NCI-H2171 treated with DMSO at 0.1 percent for 48 hours (cell line): ENCODE results near the gene MYH10.

Source experiments
- DNase-seq: peaks from one replicate; lab custom pipeline; 2025; lab: John Stamatoyannopoulos, UW

The MYH10 gene

GRCh38 chr17:8609910-8610309 lies 20.6 kb downstream of the MYH10 start:
- DNase-seq = no peak

GRCh38 chr17:8608001-8608400 lies 22.5 kb downstream of the MYH10 start:
- DNase-seq = no peak

- DNase-seq = peak; percentile 75
These were observed 24.1 kb downstream of the MYH10 start for GRCh38 chr17:8606401-8606800.

- DNase-seq = no peak
These were observed 27.8 kb downstream of the MYH10 start for GRCh38 chr17:8602679-8603078.

- DNase-seq = no peak
These were observed 31.0 kb downstream of the MYH10 start for GRCh38 chr17:8599351-8600011.

- no peak for DNase-seq
These were observed 31.6 kb downstream of the MYH10 start for GRCh38 chr17:8598913-8599312.

- no peak for DNase-seq
These were observed 36.7 kb downstream of the MYH10 start for GRCh38 chr17:8593830-8594229.

GRCh38 chr17:8593276-8593675 lies 37.2 kb downstream of the MYH10 start:
- DNase-seq = no peak

- DNase-seq = no peak
These were observed 41.5 kb downstream of the MYH10 start for GRCh38 chr17:8588877-8589554.

GRCh38 chr17:8586766-8587165 lies 43.8 kb downstream of the MYH10 start:
- no peak for DNase-seq

- DNase-seq = no peak
These were observed 44.6 kb downstream of the MYH10 start for GRCh38 chr17:8585911-8586310.

GRCh38 chr17:8583954-8584353 lies 46.6 kb downstream of the MYH10 start:
- DNase-seq = no peak

GRCh38 chr17:8580952-8581658 lies 49.4 kb downstream of the MYH10 start:
- peak; percentile 66 for DNase-seq

- no peak for DNase-seq
These were observed 52.7 kb downstream of the MYH10 start for GRCh38 chr17:8577868-8578267.

GRCh38 chr17:8576559-8577294 lies 53.8 kb downstream of the MYH10 start:
- DNase-seq = no peak

- DNase-seq = no peak
These were observed 55.8 kb downstream of the MYH10 start for GRCh38 chr17:8574687-8575086.

- DNase-seq = no peak
These were observed 57.8 kb downstream of the MYH10 start for GRCh38 chr17:8572764-8573163.

- DNase-seq = no peak
These were observed 66.4 kb downstream of the MYH10 start for GRCh38 chr17:8563981-8564602.

- DNase-seq = peak; percentile 6
These were observed 67.3 kb downstream of the MYH10 start for GRCh38 chr17:8563024-8563776.

- DNase-seq = no peak
These were observed 72.4 kb downstream of the MYH10 start for GRCh38 chr17:8558144-8558543.

GRCh38 chr17:8557176-8557806 lies 73.2 kb downstream of the MYH10 start:
- DNase-seq = no peak
